GM21619 (cell line): ENCODE results near the gene NLGN3.
A peak's percentile ranks its signal among the peaks of the same experiment; 100 is the strongest.

Source experiments
- ATAC-seq: cut with Tn5 transposase; IDR thresholded peaks from one replicate; pipeline ENCODE4 v1.9.1; 2021; ENCODE audit not compliant: unreplicated experiment

The NLGN3 gene

GRCh38 chrX:71118032-71118984 lies 26.3 kb upstream of the NLGN3 start, which contains the start of gene MED12:
Gene MED12, plus strand, starts transcription at chrX:71118596. Its CDS starts 159 bp downstream, at chrX:71118755.
- ATAC-seq = peak; percentile 97

- ATAC-seq = no peak
These were observed 25.6 kb upstream of the NLGN3 start for GRCh38 chrX:71118985-71119535.

GRCh38 chrX:71128166-71128833 lies 16.3 kb upstream of the NLGN3 start:
- ATAC-seq = no peak

GRCh38 chrX:71128915-71129765 lies 15.5 kb upstream of the NLGN3 start:
- no peak for ATAC-seq

GRCh38 chrX:71131510-71131909 lies 13.1 kb upstream of the NLGN3 start:
- ATAC-seq = no peak

GRCh38 chrX:71140440-71140839 lies 4.2 kb upstream of the NLGN3 start:
- no peak for ATAC-seq

GRCh38 chrX:71143508-71143907 lies 1.1 kb upstream of the NLGN3 start:
- ATAC-seq = no peak

- ATAC-seq = no peak
These were observed 3.0 kb downstream of the NLGN3 start for GRCh38 chrX:71147496-71148277.

GRCh38 chrX:71148278-71148663 lies 3.6 kb downstream of the NLGN3 start:
- no peak for ATAC-seq

GRCh38 chrX:71151366-71151765 lies 6.7 kb downstream of the NLGN3 start:
- no peak for ATAC-seq

- no peak for ATAC-seq
These were observed 9.6 kb downstream of the NLGN3 start for GRCh38 chrX:71154196-71154595.

- ATAC-seq = no peak
These were observed 10.0 kb downstream of the NLGN3 start for GRCh38 chrX:71154641-71155040.

GRCh38 chrX:71158603-71159002 lies 14.0 kb downstream of the NLGN3 start:
- ATAC-seq = no peak

GRCh38 chrX:71159335-71159734 lies 14.7 kb downstream of the NLGN3 start:
- no peak for ATAC-seq

GRCh38 chrX:71160475-71160874 lies 15.8 kb downstream of the NLGN3 start:
- no peak for ATAC-seq

GRCh38 chrX:71162981-71163380 lies 18.3 kb downstream of the NLGN3 start:
- ATAC-seq = no peak

- ATAC-seq = no peak
These were observed 19.4 kb downstream of the NLGN3 start for GRCh38 chrX:71164071-71164470.

- no peak for ATAC-seq
These were observed 21.8 kb downstream of the NLGN3 start for GRCh38 chrX:71166461-71166860.

GRCh38 chrX:71167031-71167781 lies 22.6 kb downstream of the NLGN3 start:
- ATAC-seq = no peak
